Brain microvascular endothelial cell (primary cell): Measurements from ENCODE around the gene HBD.
A peak's percentile ranks its signal among the peaks of the same experiment; 100 is the strongest.

ENCODE experiments used
- DNase-seq: peaks from one replicate; pipeline ENCODE4 v3.0.0-alpha.2; 2020
- H3K27ac ChIP-seq: fragments of 250-450 bp; sonication (Bioruptor Pico); 2 replicates; pipeline ENCODE4 v1.5.1; 2020; ENCODE audit warnings: mild to moderate bottlenecking, moderate library complexity
- H3K27me3 ChIP-seq: fragments of 250-450 bp; sonication (Bioruptor Pico); replicated peaks from 2 replicates; pipeline ENCODE4 v1.5.1; 2020; ENCODE audit warnings: mild to moderate bottlenecking
- H3K36me3 ChIP-seq: fragments of 250-450 bp; sonication (Bioruptor Pico); replicated peaks from 2 replicates; pipeline ENCODE4 v1.5.1; 2020; ENCODE audit warnings: mild to moderate bottlenecking
- H3K4me3 ChIP-seq: 2 replicates; pipeline ENCODE4 v1.5.1; 2011; ENCODE audit warnings: low read depth, mild to moderate bottlenecking, control low read depth, low read length, moderate library complexity
- CTCF ChIP-seq: IDR thresholded peaks from 2 replicates; pipeline ENCODE4 v1.5.1; 2011; ENCODE audit warnings: low read depth, mild to moderate bottlenecking, moderate library complexity, low read length, control low read depth, inconsistent platforms; ENCODE audit errors: missing control alignments
- in situ Hi-C: cut with HindIII; loops from 2 replicates; pipeline ENCODE4 v1.10.0; 2017; ENCODE audit warnings: low sequenced_read_pairs, low pct_ligation_motif_present

HBD gene

DNA sequence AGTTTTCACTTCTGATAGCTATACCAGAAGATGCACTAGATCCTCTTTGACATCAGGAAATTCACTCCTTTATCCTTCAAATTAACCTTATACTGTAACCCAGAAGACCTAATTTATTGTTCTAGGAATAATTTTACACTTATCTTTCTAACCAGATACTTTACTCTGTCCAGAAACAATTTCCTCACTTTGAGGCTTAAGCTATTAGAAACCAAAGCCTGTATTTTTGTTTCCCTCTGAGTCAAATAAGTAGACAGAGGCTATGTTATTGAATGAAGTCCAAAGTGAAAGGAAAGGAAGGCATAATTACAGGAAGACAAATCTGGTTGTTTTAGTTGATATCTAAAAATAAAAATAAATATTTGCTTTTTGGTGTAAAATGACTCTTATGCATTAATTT lies 36.0 kb downstream of the HBD start:
- H3K27me3 ChIP-seq = no peaks in the 10 kb centered on the region
- in situ Hi-C loops = no loop called here
- no peak for TF ChIP-seq CTCF
- no peaks in the 10 kb centered on the region for H3K36me3 ChIP-seq
- no peak overlapping the region for H3K4me3 ChIP-seq
- DNase-seq = no peak
- no peak overlapping the region for H3K27ac ChIP-seq

DNA sequence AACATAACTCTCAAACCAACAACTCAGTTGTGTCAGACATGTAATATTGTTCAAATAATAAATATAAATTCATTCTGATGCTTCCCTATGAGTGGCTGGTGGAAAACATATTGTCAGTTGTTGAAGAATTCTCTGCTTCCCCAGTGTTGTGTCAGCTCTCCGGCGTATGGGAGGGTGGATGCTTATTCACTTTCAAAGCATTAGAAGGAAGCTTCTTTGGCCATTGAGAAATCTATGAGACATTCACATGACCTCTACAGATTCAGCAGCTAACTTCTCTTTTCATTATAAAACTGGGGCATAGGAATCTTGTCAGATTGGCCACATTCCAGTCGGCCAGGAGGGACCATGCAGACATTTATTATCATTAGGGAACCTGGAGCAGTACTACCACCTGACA lies 36.7 kb downstream of the HBD start:
- H3K4me3 ChIP-seq = no peak overlapping the region
- in situ Hi-C loops = no loop called here
- H3K27me3 ChIP-seq = no peaks in the 10 kb centered on the region
- no peak overlapping the region for H3K27ac ChIP-seq
- TF ChIP-seq CTCF = no peak
- peak; percentile 12 for DNase-seq
- no peaks in the 10 kb centered on the region for H3K36me3 ChIP-seq

DNA sequence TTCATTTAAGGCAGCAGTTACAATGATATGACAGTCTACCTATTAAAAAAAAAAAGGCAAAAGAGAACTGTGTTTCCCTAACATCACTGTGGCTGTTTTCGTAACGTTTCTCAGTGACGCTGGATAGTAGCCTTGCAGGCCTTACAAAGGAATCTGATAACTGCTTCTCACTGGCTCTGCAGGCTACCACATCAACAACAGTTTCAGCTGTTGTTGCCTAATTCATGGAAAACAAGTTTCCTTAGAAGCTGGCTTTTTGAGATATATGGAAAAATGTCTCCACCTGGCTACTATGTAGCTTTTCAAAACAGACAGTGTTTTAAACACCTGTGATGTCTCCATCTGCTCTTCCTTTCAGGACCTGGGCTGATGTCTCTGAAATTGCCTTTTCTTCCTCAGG lies 37.6 kb downstream of the HBD start:
- TF ChIP-seq CTCF = no peak
- no peaks in the 10 kb centered on the region for H3K27me3 ChIP-seq
- H3K4me3 ChIP-seq = no peak overlapping the region
- H3K36me3 ChIP-seq = no peaks in the 10 kb centered on the region
- in situ Hi-C loops = no loop called here
- no peak for DNase-seq
- no peak overlapping the region for H3K27ac ChIP-seq

GRCh38 chr11:5196067-5196466 lies 38.2 kb downstream of the HBD start:
- in situ Hi-C loops = no loop called here
- Histone ChIP-seq H3K27ac (no peak overlapping the region), H3K36me3 (no peaks in the 10 kb centered on the region)

GRCh38 chr11:5192738-5193137 lies 41.5 kb downstream of the HBD start:
- Histone ChIP-seq H3K27me3 (no peaks in the 10 kb centered on the region), H3K27ac (no peak overlapping the region), H3K4me3 (no peak overlapping the region), H3K36me3 (no peaks in the 10 kb centered on the region)
- in situ Hi-C loops = no loop called here
- no peak for TF ChIP-seq CTCF
- DNase-seq = no peak

More at GRCh38 chr11:5196067-5196466, 38.2 kb downstream of the HBD start:
- H3K27me3 ChIP-seq = no peaks in the 10 kb centered on the region
- DNase-seq = no peak
- H3K4me3 ChIP-seq = no peak overlapping the region
- no peak for TF ChIP-seq CTCF

GRCh38 chr11:5188201-5188600 lies 46.1 kb downstream of the HBD start:
- DNase-seq = no peak
- no peak overlapping the region for H3K4me3 ChIP-seq
- H3K27me3 ChIP-seq = no peaks in the 10 kb centered on the region
- H3K36me3 ChIP-seq = no peaks in the 10 kb centered on the region
- in situ Hi-C loops = no loop called here
- no peak overlapping the region for H3K27ac ChIP-seq
- no peak for TF ChIP-seq CTCF
